Stimulated activated CD4-positive, alpha-beta T cell treated with anti-CD3 and anti-CD28 coated beads, TNF-alpha, amount 100 ng/mL, for 24 hours (primary cell): ENCODE measurements around the gene TRIM50.
"Not testable (repeated sequence)": the region's sequence is repeated elsewhere in the genome, so short reads cannot be mapped to it uniquely, and the experiment has no call there.

Experiments
- DNase-seq, 3 experiments: peaks; one replicate each; pipeline ENCODE4 v3.0.0-alpha.2; 2020; ENCODE audit warnings: low read depth in 3 of 3

The TRIM50 gene

DNA sequence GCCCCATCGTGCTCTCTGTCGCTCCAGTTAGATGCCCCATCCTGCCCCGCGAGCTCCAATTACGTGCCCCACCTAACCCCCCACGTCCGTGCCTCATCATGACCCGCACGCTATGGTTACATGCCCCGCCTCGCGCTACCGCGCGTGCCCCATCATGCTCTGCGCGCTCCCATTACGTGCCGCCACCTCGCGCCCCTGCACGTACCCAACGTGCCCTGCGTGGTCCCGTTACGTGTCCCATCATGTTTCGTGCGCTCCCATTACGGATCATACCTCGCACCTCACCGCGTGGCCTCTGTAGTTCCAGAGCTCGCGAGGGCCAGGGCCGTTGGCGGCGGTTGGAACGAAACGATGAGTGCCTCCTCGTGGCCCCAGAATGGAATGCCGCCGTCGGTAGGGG lies at the start of gene TRIM50, which contains the start of gene FKBP6:
Gene TRIM50, minus strand, starts transcription at position 161 of the 400 bp plus-strand sequence. CDS start 3,295 bp downstream, outside the sequence.
Gene FKBP6, plus strand, starts transcription at position 240 of the 400 bp plus-strand sequence. CDS start 268 bp downstream, outside the sequence.
- DNase-seq = not testable (repeated sequence)

DNA sequence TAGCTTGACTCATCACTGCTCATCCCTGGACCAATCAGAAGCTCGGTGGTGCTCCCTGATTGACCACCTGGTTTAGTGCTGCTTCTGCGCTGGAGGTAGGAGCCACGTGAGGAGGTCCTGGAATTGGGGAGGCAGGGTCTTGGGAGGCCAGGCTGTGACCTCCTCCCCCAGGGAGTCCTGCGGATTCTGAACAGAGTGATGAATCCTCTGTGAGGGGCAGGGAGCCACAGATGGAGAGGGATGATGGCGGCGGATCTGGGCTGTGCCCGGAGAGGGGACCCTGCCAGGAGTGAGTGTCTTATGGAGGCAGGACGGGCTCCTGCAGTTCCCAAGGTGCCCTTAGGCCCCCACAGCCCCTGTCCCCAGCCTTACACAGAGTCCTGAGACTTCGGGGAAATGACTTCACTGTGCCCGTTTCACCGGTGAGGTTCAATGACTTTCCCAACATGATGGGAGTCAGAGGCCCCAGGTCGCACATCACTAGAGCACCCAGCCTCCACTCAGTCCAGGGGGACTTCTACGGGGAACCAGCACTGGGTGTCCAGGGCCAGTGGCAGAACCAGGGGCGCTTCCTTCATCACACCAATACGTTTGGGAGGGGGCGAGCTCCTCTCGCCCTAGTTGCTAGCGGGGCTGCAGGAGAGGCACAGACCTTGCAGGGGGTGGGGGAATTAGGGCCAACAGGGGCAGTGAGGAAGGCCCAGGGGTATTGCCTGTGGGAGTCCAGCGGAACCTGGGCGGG lies 49.0 kb upstream of the TRIM50 start:
- no peak for DNase-seq

DNA sequence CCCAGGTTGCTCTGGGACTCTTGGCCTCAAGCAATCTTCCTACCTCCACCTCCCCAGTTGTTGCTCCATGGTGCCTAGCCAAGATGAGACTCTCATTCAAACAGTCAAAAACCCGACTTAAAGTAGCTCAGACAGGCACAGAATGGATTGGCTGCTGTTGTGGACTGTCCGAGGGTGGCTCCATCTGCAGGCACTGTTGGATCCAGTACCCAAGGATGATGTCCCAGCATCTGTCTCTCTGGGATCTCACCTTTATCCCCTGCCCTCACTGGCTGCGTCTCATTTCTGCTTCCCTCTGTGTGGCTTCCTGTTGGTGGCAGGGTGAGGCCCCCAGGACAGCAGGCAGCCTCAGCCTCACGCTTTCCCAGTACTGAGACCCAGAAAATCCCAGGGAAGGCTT lies 48.4 kb upstream of the TRIM50 start:
- not testable (repeated sequence) for DNase-seq

DNA sequence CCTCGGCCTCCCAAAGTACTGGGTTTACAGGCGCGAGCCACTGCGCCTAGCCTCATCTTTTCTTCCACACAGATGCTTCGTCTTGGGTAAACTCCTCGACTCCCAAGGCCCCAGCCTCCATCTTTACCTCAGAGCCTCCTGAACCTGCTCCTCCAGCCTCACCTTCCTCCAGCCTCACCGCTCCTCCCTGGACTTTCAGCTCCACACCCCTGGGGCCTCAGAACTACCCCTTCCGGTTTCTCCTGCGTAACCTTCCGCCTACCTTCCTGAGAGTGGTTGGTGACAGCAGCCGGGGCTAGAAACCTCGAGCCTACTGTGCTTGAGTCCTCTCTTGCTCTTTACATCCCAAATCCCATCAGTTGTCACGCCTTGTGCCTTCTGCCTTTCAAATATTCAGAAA lies 45.9 kb upstream of the TRIM50 start:
- no peak for DNase-seq

DNA sequence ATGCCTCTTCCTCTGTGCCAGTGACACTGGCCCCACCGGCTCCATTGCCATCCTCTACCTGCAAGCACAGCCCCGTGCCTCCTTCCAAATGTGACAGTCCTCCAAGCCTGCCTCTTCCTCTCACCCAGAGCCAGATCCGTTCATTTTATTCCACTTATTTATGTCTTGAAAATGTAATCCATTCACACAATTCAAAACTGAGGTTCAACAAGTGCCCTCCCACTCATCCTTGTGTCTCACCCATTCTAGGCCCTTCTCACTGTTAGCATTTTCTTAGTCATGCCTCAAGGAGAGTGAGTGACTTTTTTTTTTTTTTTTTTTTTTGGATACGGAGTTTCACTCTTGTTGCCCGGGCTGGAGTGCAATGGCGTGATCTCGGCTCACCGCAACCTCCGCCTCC lies 41.7 kb upstream of the TRIM50 start:
- no peak for DNase-seq

DNA sequence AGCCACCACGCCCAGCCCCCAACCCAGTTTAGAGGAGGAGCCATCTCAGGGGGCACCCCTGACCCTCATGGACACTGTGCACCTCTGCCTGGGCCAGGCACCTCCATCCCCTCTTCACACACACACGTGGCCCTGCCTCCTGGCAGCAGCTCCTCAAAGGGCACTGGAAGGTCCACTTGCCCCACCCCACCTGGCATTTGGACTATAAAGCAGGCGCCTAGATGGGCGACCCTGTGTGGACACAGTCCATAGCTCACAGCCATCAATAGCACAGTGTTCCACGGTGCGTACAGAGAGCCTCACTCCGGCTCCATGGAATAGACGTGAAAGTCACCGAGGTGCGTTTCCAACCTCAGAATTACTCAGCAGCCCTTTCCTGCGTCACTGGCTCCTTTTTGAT lies 41.1 kb upstream of the TRIM50 start:
- DNase-seq = no peak

DNA sequence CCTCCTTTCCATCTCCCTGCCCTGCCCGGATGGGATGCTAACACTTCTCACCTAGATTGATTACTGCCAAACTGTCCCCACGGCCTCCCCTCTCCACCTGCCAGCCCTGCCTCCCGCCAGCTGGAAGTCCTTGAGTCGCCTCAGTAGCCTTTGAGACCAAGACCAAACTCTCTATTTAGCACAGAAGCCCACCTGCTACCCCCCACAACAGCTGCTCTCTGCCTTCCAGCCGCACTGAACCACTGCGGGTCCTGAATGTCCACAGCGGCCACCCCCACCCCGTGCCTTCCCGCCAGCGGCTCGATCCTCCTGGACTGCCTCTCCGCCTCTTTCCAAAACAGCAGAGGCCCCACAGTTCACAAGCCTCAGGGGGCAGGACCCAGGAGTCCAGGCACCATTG lies 39.1 kb upstream of the TRIM50 start:
- DNase-seq = no peak

DNA sequence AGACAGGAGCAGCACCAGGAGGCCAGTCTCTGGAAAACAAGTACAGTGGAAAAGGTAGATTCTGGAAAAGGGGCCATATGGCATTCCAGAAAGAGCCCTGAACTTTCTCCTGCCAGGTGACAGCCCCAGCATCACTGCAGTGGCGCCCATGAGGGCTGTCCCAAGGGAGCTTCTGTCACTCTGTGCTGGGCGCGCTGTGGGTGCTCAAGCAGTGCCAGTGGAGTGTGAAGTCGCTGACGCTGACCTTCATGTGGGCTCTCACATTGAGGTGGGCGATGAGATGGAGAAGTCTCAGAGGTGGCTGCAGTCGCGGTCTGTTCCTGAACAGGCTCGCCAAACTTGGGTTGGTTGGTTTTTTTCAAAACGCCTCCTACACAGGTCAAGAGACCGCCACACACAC lies 38.2 kb upstream of the TRIM50 start:
- DNase-seq = no peak

DNA sequence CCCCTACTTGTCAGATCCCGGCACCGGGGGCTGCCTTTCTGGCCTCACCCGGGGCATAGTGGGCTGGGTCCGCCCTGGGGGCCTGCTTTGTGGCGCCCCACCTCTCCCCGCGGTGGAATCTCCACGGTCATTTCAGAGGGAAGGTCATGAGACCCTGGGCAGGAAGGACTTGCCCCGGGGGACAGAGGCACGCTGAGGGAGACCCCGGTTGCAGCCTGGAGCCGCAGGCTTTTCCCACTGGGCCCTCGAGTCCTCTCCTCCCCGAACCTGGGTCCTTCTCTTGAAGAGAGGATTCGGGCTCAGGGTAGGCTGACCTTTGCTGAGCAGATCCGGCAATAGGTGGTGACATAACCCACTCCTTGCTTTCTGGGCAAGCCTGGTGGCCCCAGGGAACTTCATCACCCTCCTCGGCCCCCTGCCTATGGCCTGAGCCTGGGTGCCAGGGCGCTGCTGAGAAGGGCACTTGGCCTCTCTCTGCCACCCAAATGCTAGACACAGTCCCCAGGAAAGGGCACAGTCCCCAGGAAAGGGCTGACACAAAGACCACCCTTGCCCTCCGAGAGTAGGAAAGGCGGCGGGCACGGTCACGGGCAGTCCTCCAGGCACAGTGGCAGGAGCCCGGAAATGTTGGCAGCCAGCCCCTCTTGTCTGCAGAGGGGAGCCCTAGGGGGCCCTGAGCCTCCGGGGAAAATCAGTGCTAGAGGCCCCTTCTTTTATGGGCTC lies 36.3 kb upstream of the TRIM50 start:
- DNase-seq = no peak

DNA sequence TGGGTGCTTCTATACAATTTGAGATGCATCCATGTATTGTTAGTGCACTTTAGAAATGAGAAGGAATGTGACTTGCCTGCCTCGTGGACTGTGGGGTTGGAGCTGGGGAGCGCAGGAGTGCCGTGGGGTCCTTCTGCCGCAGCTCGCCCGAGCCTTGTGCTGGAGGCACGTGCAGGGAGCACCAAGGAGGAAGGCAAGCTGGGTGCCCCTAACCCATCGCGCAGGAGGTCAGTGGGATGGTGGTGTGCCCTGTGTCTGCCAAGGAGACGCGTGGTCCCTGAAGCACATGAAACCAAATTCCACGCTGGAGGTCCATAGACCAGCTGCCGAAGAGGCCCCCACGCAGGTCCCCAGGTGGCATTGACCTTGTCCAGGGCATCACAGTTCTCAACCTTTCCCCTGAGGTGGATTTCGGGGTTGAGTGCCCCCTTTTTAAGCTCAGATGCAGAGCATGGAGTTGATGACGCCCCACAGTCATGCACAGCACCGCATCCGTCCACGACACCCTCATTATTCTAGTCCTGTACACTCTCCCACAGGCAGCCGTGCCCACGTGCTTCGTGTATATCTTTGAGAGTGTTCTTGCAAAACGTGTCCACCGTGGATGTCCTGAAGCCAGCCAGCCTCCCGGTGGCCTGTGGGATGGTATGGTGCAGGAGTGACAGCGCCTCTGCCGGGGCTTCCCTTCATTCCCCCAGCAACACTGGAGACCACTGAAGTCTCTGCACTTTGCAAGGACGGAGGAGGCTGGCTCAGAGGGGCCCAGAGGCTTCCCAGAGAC lies 35.5 kb upstream of the TRIM50 start:
- DNase-seq = no peak

DNA sequence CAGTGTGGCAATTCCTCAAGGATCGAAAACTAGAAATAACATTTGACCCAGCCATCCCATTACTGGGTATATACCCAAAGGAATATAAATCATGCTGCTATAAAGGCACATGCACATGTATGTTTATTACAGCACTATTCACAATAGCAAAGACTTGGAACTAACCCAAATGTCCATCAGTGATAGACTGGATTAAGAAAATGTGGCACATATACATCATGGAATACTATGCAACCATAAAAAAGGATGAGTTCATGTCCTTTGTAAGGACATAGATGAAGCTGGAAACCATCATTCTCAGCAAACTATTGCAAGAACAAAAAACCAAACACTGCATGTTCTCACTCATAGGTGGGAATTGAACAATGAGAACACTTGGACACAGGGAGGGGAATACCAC lies 32.7 kb upstream of the TRIM50 start:
- DNase-seq = not testable (repeated sequence)

DNA sequence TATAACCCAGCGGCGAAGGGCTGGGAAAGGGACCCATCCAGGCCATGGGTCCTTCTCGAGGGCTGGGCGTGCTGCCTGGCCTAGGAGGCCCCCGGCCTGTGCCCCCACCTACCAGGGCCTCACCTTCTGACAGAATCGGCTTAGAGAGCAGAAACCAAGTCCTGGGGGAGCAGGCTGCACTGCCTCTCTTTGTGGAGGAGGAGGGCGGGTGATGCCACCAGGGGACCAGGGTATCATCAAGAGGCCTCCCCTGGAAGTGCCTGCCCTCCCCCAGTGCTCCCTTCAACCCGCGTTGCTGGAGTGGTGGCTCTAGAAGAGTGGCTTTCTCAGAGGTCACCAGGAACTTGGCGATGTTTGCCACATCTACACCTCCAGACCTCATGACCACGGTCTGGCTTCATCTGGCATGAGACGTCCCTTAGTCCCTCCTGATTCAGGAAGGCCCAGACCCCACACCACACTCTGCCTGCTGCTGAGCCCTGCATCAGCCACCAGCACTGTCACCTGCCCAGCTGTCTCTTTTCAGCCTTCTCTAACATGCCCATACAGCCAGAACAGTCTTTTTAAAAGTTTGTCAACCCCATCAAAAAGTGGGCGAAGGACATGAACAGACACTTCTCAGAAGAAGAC lies 32.0 kb upstream of the TRIM50 start:
- DNase-seq = no peak

DNA sequence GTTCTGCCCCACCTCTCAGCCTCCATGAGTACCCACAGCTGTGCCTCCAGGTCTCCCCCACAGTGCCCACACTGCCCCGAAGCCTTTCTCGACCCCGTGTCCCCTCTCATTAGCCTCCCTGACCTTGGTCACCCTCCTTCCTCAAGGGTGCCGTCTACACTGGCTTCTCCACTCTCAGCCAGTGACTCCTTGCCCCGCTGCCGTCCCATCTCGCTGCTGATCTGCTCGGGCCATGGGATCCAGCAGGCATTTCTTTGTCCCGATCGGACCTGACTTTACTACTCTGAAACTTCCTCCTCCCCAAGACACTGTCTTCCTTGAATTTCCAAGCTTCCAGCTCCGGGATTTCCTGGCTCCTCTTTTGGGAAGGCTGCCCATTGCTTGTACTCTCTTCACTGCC lies 31.4 kb upstream of the TRIM50 start:
- no peak for DNase-seq

DNA sequence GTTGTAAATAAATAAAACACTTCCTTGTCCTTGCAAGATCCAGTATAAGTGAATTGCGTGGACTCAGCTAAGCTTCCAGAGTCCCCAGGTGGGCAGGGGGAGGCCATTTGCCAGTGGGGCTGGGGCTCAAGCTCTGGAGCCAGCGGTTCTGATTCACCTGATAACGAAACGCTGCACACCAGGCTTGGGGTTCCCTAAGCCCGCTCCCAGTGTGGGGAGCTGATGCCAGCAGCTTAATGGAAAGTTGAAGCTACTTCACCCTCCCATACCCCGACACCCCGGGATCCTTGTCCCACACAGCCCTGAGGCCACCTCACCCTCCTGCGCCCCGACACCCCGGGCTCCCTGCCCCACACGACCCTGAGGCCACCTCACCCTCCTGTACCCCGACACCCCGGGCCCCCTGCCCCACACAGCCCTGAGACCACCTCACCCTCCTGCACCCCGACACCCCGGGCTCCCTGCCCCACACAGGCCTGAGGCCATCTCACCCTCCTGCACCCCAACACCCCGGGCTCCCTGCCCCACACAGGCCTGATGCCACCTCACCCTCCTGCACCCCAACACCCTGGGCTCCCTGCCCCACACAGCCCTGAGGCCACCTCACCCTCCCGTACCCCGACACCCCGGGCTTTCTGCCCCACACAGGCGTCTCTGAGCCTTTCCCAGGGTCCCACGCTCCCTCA lies 30.9 kb upstream of the TRIM50 start:
- DNase-seq = no peak

DNA sequence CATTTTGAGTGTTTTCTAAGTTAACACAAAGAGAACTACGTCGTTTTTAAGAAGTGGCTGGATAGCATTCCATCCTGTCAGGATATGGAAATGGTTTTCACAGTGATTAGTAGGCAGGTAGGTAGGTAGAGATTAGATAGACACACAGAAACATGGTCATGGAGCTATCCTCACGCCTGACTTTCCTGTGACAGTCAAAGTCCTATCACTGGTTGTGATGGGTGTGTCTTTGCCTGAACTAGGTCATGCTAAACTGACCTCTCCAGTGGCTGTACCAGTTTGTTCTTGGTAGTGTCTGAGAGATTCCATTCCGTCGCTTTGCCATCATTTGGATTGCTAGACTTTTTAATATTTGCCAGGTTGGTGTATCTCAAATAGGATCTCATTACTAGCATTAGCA lies 28.3 kb upstream of the TRIM50 start:
- no peak for DNase-seq

DNA sequence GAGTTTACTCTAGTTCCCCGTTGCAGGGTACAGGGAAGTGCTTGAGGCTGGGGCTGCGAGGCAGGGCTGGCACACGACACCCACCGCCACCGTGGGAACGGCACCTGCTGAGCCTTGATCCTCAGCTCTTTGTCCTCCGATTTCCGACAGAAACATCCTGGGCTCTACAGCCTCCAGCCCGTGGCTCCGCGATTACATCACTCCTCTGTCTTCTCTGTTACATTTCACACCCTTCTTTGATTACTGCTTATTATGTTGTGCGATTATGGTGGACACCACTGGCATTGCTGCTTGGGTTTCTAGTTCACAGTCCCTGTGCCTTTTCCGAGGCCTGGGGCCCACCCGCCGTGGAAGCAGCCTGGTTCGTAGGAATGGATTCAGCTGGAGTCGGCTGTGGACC lies 26.9 kb upstream of the TRIM50 start:
- no peak for DNase-seq

DNA sequence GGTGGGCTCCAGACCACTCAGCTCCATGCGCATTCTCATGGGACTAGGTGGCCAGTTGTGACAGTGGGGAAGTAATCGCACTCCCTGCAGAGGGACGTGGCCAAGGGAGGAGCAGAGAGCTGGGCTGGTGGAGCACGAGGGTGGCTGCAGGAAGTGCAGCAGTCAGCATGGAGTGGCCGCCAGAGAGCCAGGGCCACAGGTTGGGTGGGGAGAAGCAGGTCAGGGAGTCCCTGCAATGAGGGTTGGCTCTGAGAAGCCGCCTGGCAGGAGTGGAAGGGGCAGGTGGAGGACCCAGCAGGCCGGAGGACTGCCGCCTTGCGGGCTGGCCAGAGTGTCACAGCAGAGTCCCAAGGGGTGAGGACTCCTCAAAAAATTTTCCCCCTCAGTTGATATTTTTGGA lies 26.3 kb upstream of the TRIM50 start:
- DNase-seq = no peak

DNA sequence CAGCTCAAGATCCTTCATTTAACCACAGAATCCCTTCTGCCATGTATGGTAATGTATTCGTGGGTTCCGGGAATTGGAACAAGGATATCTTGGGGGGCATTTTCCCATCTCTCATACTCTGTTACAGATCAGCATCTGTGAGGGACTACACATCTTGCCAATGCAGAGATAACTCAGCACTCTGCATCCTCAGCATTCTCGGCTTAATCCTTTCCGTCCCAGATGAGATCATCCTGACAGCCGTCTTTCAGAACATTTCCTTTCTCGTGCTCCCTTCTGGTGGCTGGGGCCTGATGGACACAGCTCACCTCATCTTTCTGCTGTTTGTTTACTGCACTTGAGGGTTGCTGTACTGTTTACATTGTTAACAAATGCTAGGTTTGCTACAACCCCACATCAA lies 25.4 kb upstream of the TRIM50 start:
- no peak for DNase-seq

DNA sequence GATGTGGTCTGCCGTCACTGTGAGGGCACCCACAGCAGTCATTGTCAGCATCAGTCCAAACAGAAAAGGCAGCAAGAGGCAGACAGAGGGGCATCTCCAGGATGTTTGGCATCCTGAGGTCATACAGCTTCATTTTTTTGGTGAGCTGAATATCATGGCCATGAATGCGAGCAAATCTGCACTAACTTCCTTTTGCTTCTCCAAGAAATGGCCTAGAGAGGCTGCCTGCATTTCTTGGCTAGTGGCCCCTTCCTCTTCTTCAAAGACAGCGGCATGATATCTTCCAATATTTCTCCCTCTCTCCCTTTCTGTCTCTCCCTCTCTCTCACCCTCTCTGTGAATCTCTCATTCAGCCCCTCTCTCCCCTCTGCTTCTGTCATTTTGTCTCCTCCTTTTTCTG lies 24.9 kb upstream of the TRIM50 start:
- no peak for DNase-seq

DNA sequence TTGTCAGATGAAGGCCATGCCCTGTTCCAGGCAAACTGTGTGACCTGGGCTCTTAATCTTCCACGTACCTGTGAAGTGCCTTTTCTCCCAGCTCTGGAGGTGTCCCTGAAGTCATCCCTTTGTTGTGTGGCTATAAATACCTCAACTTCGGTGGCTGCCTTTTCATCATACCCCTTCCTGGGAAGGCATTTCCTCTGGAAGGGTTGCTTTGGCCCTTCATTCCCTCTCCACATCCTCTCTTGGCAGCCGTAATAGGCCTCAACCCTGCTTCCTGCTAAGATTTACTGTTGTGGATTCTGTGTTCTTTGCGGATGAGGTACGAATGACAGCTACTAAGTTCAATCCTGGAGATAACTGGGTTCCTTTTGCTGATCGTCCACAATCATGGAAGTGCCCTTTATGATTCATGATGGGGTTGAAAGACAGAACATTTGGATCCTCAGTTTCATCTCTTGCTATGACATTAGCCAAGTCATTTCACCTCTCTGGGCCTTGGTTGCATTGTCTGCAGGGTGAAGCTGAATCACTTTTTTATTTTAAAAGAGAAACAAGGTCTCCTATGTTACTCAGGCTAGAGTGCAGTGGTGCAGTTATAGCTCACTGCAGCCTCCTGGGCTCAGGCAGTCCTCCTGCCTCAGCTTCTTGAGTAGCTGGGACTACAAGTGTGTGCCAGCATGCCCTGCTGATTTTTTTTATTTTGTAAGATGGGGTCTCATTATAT lies 23.7 kb upstream of the TRIM50 start:
- no peak for DNase-seq
